WTC11 (cell line): Measurements from ENCODE around the gene PDGFRA. TPM values are rescaled to one million over a fixed set of nuclear protein-coding genes. Genes with fewer than 3 reads are reported as not detected.

Source experiments
- ATAC-seq: fragments of 200-7000 bp; cut with Tn5 transposase; 2 replicates; pipeline ENCODE4 v1.10.0; 2021; ENCODE audit warnings: mild to moderate bottlenecking, moderate library complexity
- CTCF ChIA-PET: fragments of 300-600 bp; sonication (Branson Sonifier 250); formaldehyde crosslinking; loops from one replicate; lab custom pipeline; 2021; ENCODE audit warnings: antibody characterized with exemption; lab: Charles Lee
- POLR2A ChIA-PET: fragments of 350-600 bp; sonication (Branson Sonifier 250); formaldehyde crosslinking; loops from one replicate; lab custom pipeline; 2021; ENCODE audit warnings: antibody characterized with exemption; lab: Charles Lee
- DNase-seq: peaks from one replicate; pipeline ENCODE4 v3.0.0; 2021; ENCODE audit warnings: low spot score
- H3K27ac Mint-ChIP-seq: 2 replicates; pipeline ENCODE4 v1.8.0; 2021; ENCODE audit warnings: mixed read lengths
- H3K27me3 Mint-ChIP-seq: 2 replicates; pipeline ENCODE4 v1.8.0; 2021; ENCODE audit warnings: low read depth, mild to moderate bottlenecking, moderate library complexity, mixed read lengths
- H3K36me3 Mint-ChIP-seq: 2 replicates; pipeline ENCODE4 v1.8.0; 2021; ENCODE audit warnings: mixed read lengths
- H3K4me1 Mint-ChIP-seq: 2 replicates; pipeline ENCODE4 v1.8.0; 2022; ENCODE audit warnings: mixed read lengths
- H3K4me3 Mint-ChIP-seq: 2 replicates; pipeline ENCODE4 v1.8.0; 2021; ENCODE audit warnings: mild to moderate bottlenecking, moderate library complexity, mixed read lengths
- H3K9me3 Mint-ChIP-seq: 2 replicates; pipeline ENCODE4 v1.8.0; 2021; ENCODE audit warnings: mixed read lengths
- ARID4B ChIP-seq: sonication (generic); formaldehyde crosslinking; IDR thresholded peaks from 2 replicates; pipeline ENCODE4 v1.8.0; 2023; ENCODE audit warnings: missing genetic modification reagents, mild to moderate bottlenecking, borderline replicate concordance
- CREB1 ChIP-seq: sonication (generic); formaldehyde crosslinking; IDR thresholded peaks from 2 replicates; pipeline ENCODE4 v1.8.0; 2023; ENCODE audit warnings: mild to moderate bottlenecking, missing genetic modification reagents
- ETV6 ChIP-seq: sonication (generic); formaldehyde crosslinking; IDR thresholded peaks from 2 replicates; pipeline ENCODE4 v1.8.1; 2022; ENCODE audit warnings: mild to moderate bottlenecking, missing genetic modification reagents
- FOXK1 ChIP-seq: sonication (generic); formaldehyde crosslinking; IDR thresholded peaks from 2 replicates; pipeline ENCODE4 v1.8.0; 2022; ENCODE audit warnings: mild to moderate bottlenecking, moderate library complexity, missing genetic modification reagents
- GRHL2 ChIP-seq: fragments of 250-450 bp; sonication (Bioruptor Pico); IDR thresholded peaks from 2 replicates; pipeline ENCODE4 v1.8.0; 2022; ENCODE audit warnings: mild to moderate bottlenecking, moderate library complexity; ENCODE audit not compliant: insufficient replicate concordance, severe bottlenecking
- KAT7 ChIP-seq: sonication (generic); formaldehyde crosslinking; IDR thresholded peaks from 2 replicates; pipeline ENCODE4 v1.8.1; 2023; ENCODE audit warnings: missing genetic modification reagents, mild to moderate bottlenecking, borderline replicate concordance
- RORB ChIP-seq: fragments of 250-450 bp; sonication (Bioruptor Pico); IDR thresholded peaks from 2 replicates; pipeline ENCODE4 v1.9.0; 2021; ENCODE audit warnings: mild to moderate bottlenecking
- SP1 ChIP-seq: sonication (generic); formaldehyde crosslinking; conservative IDR thresholded peaks from 2 replicates; pipeline ENCODE4 v1.8.1; 2022; ENCODE audit warnings: missing genetic modification reagents
- ZNF317 ChIP-seq: sonication (generic); formaldehyde crosslinking; IDR thresholded peaks from 2 replicates; pipeline ENCODE4 v1.8.1; 2023; ENCODE audit warnings: low read depth, mild to moderate bottlenecking, moderate library complexity, missing genetic modification reagents, borderline replicate concordance
- total RNA-seq: library from RNA; stranded (reverse); gene quantifications from 3 replicates; pipeline ENCODE4 v1.2.3, GENCODE V29; 2021
- TF ChIP-seq, protein P1 (sequence below): fragments of 250-450 bp; sonication (Bioruptor Pico); IDR thresholded peaks from 2 replicates; pipeline ENCODE4 v2.1.2; 2022; ENCODE audit warnings: mild to moderate bottlenecking, moderate library complexity
- TF ChIP-seq, protein P2 (sequence below): sonication (generic); formaldehyde crosslinking; IDR thresholded peaks from 2 replicates; pipeline ENCODE4 v1.8.0; 2022; ENCODE audit warnings: mild to moderate bottlenecking, missing genetic modification reagents
- TF ChIP-seq, protein P3 (sequence below): sonication (generic); formaldehyde crosslinking; IDR thresholded peaks from 2 replicates; pipeline ENCODE4 v1.8.1; 2023; ENCODE audit warnings: mild to moderate bottlenecking, moderate library complexity, missing genetic modification reagents
- TF ChIP-seq, protein P4 (sequence below): fragments of 250-450 bp; sonication (Bioruptor Pico); IDR thresholded peaks from 2 replicates; pipeline ENCODE4 v1.9.0; 2021; ENCODE audit warnings: mild to moderate bottlenecking

Gene PDGFRA
- total RNA-seq, 1 experiment from 2014 or later: 3.3 TPM

DNA sequence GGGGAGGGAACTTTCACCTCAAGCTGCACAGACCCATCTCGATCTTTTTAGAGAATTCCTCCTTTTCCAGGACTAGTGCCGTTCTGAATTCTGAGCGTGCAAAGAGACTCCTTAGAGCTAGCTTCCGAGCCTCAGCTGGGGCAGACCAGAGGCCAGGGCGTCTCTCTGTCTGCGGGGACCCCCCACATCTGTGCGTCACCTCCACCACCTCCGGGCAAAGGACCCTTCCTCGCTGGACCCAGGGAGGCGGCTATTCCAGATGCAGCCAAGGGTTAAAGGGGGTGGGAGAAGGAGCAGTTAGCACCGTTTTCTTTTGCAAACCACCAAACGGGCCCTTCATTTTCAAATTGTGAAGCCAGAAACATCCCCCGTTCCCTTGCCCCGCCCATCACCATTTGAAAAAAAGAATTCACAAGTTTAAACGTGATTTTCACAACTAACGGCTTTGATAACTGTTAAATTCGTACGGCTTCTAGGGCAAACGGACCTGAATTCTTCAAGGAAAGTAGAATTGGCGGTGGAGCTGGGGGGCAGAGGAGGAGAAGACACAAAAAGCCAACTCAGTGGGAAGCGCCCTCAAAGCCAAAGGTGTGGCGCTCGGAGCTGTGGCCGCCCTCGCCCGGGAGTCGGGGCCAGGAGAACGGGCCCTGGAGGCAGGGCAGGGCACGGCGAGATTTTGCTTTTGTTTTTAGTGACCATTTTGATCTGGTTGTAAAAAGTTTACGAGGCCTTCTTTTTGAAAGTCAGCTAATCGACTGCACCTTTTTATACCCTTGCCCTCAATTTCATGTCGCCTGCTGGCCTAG is 3.3 kb upstream of the PDGFRA start (continued):
- TF ChIP-seq, protein P1, sequence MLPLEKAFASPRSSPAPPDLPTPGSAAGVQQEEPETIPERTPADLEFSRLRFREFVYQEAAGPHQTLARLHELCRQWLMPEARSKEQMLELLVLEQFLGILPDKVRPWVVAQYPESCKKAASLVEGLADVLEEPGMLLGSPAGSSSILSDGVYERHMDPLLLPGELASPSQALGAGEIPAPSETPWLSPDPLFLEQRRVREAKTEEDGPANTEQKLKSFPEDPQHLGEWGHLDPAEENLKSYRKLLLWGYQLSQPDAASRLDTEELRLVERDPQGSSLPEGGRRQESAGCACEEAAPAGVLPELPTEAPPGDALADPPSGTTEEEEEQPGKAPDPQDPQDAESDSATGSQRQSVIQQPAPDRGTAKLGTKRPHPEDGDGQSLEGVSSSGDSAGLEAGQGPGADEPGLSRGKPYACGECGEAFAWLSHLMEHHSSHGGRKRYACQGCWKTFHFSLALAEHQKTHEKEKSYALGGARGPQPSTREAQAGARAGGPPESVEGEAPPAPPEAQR (CRISPR knock-in tag): no peak
- TF ChIP-seq FOXK1 (CRISPR knock-in tag) (no peak), RORB (no peak), CREB1 (CRISPR knock-in tag) (no peak)

GRCh38 chr4:54226404-54227255 is 2.5 kb upstream of the PDGFRA start:
- peak; percentile 47 for DNase-seq
- H3K27me3 Mint-ChIP-seq: peaks cover 100% of the 10 kb centered on the region

DNA sequence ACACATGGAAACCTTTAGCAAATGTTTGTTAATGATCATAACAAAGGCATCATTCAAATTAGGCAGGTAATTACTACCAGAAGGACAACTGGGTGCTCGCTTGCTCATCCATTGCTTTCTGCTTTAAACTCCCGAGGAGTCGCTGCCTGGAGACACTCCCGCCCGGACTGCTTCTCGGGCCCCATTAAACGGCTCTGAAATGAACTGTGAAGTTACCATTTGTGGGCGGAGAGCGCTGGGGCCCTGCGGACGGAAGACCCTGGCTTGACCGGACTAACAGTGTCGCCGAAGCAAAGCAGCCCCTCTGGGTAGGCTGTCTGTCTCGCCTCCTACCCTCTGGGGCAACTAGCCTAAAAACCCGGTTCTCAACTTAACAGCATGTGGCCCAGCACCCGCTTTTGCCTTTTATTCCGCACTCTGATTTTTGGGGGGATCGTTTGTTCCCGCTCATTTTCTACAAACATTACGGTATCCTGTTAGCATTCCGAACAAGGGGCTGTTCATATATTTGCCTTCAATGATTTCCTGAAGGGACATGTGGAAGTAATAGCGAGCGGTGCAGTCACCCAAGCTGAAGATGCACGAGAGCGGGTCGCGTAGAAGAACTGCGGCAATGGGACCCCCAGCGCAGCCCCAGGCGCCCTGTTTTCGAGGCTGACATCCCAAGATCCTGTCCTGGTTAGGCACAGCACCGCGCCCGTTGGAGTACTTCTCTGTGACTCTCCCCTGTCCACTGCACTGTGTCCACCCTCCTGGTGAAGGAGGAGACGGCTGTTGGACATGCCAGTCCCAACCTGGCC is 1.6 kb upstream of the PDGFRA start:
- DNase-seq (peak; percentile 48), ATAC-seq (peak; percentile 21)
- Mint-ChIP-seq H3K27me3 (peaks cover 100% of the 10 kb centered on the region), H3K27ac (no peak overlapping the region), H3K4me3 (peak overlapping the region; percentile 82)
- POLR2A ChIA-PET: no interaction called here
- TF ChIP-seq SP1 (CRISPR knock-in tag): 0 out of 2 replicates have a peak, but pooled peaks have one; percentile 24
- peak; percentile 26; the same call in 1 of the 2 replicates for TF ChIP-seq ARID4B (CRISPR knock-in tag)
- no peak for TF ChIP-seq ZNF317 (CRISPR knock-in tag)
- TF ChIP-seq, all 79 proteins: peak for 2
- H3K9me3 Mint-ChIP-seq: no peaks in the 10 kb centered on the region
- peaks cover 50% of the 10 kb centered on the region for H3K4me1 Mint-ChIP-seq
- H3K36me3 Mint-ChIP-seq: peaks cover 2% of the 10 kb centered on the region
- CTCF ChIA-PET: interaction anchor here (0.6 to 4.9 kb wide), 6 partner anchors 10 to 742 kb away, joined by 3 to 24 read pairs (median 4); no protein-coding TSS in a partner anchor

More at GRCh38 chr4:54226404-54227255, 2.5 kb upstream of the PDGFRA start:
- ChIA-PET POLR2A (no interaction called here), CTCF (interaction anchor here (0.7 to 4.9 kb wide), 8 partner anchors 7 to 1040 kb away, joined by 3 to 25 read pairs (median 3); no protein-coding TSS in a partner anchor)
- ATAC-seq: peak; percentile 23
- Mint-ChIP-seq H3K4me1 (peaks cover 47% of the 10 kb centered on the region), H3K36me3 (peaks cover 2% of the 10 kb centered on the region), H3K4me3 (peak overlapping the region; percentile 82), H3K9me3 (no peaks in the 10 kb centered on the region), H3K27ac (no peak overlapping the region)
- TF ChIP-seq, protein P2, sequence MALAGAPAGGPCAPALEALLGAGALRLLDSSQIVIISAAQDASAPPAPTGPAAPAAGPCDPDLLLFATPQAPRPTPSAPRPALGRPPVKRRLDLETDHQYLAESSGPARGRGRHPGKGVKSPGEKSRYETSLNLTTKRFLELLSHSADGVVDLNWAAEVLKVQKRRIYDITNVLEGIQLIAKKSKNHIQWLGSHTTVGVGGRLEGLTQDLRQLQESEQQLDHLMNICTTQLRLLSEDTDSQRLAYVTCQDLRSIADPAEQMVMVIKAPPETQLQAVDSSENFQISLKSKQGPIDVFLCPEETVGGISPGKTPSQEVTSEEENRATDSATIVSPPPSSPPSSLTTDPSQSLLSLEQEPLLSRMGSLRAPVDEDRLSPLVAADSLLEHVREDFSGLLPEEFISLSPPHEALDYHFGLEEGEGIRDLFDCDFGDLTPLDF (CRISPR knock-in tag): no peak
- TF ChIP-seq KAT7 (CRISPR knock-in tag) (no peak), ETV6 (CRISPR knock-in tag) (no peak), GRHL2 (CRISPR knock-in tag) (no peak)
- TF ChIP-seq, protein P3, sequence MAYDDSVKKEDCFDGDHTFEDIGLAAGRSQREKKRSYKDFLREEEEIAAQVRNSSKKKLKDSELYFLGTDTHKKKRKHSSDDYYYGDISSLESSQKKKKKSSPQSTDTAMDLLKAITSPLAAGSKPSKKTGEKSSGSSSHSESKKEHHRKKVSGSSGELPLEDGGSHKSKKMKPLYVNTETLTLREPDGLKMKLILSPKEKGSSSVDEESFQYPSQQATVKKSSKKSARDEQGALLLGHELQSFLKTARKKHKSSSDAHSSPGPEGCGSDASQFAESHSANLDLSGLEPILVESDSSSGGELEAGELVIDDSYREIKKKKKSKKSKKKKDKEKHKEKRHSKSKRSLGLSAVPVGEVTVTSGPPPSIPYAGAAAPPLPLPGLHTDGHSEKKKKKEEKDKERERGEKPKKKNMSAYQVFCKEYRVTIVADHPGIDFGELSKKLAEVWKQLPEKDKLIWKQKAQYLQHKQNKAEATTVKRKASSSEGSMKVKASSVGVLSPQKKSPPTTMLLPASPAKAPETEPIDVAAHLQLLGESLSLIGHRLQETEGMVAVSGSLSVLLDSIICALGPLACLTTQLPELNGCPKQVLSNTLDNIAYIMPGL (CRISPR knock-in tag): no peak
- TF ChIP-seq, protein P4, sequence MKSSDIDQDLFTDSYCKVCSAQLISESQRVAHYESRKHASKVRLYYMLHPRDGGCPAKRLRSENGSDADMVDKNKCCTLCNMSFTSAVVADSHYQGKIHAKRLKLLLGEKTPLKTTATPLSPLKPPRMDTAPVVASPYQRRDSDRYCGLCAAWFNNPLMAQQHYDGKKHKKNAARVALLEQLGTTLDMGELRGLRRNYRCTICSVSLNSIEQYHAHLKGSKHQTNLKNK: no peak
